ENCODE results near the gene LRMDA. TPM values are rescaled to one million over a fixed set of nuclear protein-coding genes. Genes with fewer than 3 reads are reported as not detected.
A peak's percentile ranks its signal among the peaks of the same experiment; 100 is the strongest.

Gene LRMDA
- total and polyA plus RNA-seq, 2 donors from 2014 or later = 23.2 to 48.6 TPM

DNA sequence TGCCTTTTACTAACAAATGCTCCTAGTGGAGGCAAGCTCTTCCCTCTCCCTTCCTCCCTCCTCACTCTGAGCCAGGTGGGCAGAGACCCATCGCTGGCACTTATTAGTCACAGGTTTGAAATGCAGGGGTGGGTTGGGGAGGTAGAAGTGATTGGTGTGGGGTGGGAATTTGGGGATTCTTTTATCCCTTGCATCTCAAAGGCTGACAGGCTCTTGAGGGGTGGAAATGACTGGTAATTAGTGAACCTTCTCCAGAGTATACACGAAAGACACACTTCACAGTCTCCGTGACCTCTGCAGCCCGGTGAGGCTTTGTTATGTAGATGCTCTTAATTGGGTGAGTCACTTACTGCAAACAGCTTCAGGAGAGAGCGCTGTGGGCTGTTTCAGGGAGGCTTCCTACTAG, 13.9 kb upstream of the LRMDA start:
- DNase-seq (peak in 1 of 5 donors; percentile 15), FAIRE-seq (no peak)
- Histone ChIP-seq H3K27me3 (ENCODE audit: control insufficient read depth, insufficient read depth, low read length) (no peaks in the 10 kb centered on the region), H3K9ac (ENCODE audit: low read length in 3 of 3) (no peak overlapping the region), H3K36me3 (ENCODE audit: control insufficient read depth in 2 of 3, insufficient read depth in 3 of 3, low read length in 3 of 3) (no peaks in the 10 kb centered on the region), H3K4me3 (ENCODE audit: low read length in 3 of 3) (no peak overlapping the region), H3K9me3 (ENCODE audit: control insufficient read depth in 2 of 3, insufficient read depth in 1 of 3, low read length in 3 of 3) (no peaks in the 10 kb centered on the region), H3K4me1 (ENCODE audit: control insufficient read depth in 2 of 3, insufficient read depth in 2 of 3, low read depth in 1 of 3, low read length in 3 of 3) (no peaks in the 10 kb centered on the region), H3K27ac (ENCODE audit: low read depth in 2 of 2, low read length in 2 of 2) (no peak overlapping the region)
- intact Hi-C loops (cut with DNase I) = no loop called here
- TF ChIP-seq, protein P1, sequence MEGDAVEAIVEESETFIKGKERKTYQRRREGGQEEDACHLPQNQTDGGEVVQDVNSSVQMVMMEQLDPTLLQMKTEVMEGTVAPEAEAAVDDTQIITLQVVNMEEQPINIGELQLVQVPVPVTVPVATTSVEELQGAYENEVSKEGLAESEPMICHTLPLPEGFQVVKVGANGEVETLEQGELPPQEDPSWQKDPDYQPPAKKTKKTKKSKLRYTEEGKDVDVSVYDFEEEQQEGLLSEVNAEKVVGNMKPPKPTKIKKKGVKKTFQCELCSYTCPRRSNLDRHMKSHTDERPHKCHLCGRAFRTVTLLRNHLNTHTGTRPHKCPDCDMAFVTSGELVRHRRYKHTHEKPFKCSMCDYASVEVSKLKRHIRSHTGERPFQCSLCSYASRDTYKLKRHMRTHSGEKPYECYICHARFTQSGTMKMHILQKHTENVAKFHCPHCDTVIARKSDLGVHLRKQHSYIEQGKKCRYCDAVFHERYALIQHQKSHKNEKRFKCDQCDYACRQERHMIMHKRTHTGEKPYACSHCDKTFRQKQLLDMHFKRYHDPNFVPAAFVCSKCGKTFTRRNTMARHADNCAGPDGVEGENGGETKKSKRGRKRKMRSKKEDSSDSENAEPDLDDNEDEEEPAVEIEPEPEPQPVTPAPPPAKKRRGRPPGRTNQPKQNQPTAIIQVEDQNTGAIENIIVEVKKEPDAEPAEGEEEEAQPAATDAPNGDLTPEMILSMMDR (IDR thresholded peaks at IDR 0.05; ENCODE audit: borderline replicate concordance, extremely low read depth, insufficient read depth) = no peak

DNA sequence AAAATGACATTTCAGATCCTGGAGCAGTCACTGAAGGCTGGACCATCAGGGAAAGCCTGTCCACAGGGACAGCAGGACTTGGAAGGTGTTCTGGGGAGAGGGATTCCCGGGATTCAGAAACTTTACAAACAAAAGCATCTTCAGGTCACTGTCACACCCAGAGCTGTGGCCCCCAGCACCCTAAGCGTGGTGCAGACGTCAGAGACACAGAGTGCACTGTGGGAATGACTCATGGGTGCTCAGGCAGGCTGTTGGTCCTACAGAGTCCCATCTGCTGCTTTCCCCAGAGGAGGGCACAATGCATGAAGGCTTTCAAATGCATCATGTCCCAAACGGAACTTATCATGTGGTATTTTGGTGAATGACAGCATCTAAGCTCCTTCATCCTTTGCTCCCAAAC, 13.1 kb upstream of the LRMDA start:
- intact Hi-C loops (cut with DNase I) = no loop called here
- H3K9ac ChIP-seq (ENCODE audit: low read length in 3 of 3) = no peak overlapping the region
- no peak for FAIRE-seq
- peak in 1 of 5 donors; percentile 2 for DNase-seq
- H3K27me3 ChIP-seq (ENCODE audit: control insufficient read depth, insufficient read depth, low read length) = no peaks in the 10 kb centered on the region
- H3K9me3 ChIP-seq (ENCODE audit: control insufficient read depth in 2 of 3, insufficient read depth in 1 of 3, low read length in 3 of 3) = no peaks in the 10 kb centered on the region
- no peaks in the 10 kb centered on the region for H3K4me1 ChIP-seq (ENCODE audit: control insufficient read depth in 2 of 3, insufficient read depth in 2 of 3, low read depth in 1 of 3, low read length in 3 of 3)
- TF ChIP-seq, protein P1 (IDR thresholded peaks at IDR 0.05; ENCODE audit: borderline replicate concordance, extremely low read depth, insufficient read depth) = no peak
- no peak overlapping the region for H3K4me3 ChIP-seq (ENCODE audit: low read length in 3 of 3)
- H3K36me3 ChIP-seq (ENCODE audit: control insufficient read depth in 2 of 3, insufficient read depth in 3 of 3, low read length in 3 of 3) = no peaks in the 10 kb centered on the region
- H3K27ac ChIP-seq (ENCODE audit: low read depth in 2 of 2, low read length in 2 of 2) = no peak overlapping the region

DNA sequence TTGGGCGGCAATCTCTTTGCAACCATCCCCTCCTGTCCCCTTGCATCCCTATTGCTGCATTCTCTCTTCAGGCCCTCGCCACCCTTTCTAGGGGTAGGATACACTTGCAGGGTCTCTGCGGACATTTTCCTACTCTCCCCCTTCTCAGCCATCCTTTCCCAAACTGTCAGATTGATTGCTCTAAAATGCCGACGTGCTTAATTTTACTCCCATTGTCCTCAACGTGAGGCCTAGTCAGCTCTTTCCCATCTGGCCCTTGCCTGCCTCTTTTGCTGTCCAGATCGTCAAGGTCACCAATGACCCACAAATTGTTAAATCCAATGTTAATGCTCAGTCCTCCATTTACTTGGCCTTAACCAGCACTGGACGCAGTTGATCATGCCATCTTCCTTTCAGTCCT, 12.7 kb upstream of the LRMDA start:
- H3K27me3 ChIP-seq (ENCODE audit: control insufficient read depth, insufficient read depth, low read length) = no peaks in the 10 kb centered on the region
- intact Hi-C loops (cut with DNase I) = no loop called here
- H3K36me3 ChIP-seq (ENCODE audit: control insufficient read depth in 2 of 3, insufficient read depth in 3 of 3, low read length in 3 of 3) = no peaks in the 10 kb centered on the region
- peak in 1 of 5 donors; percentile 7 for DNase-seq
- no peaks in the 10 kb centered on the region for H3K9me3 ChIP-seq (ENCODE audit: control insufficient read depth in 2 of 3, insufficient read depth in 1 of 3, low read length in 3 of 3)
- no peak overlapping the region for H3K27ac ChIP-seq (ENCODE audit: low read depth in 2 of 2, low read length in 2 of 2)
- FAIRE-seq = no peak
- TF ChIP-seq, protein P1 (IDR thresholded peaks at IDR 0.05; ENCODE audit: borderline replicate concordance, extremely low read depth, insufficient read depth) = no peak
- H3K9ac ChIP-seq (ENCODE audit: low read length in 3 of 3) = no peak overlapping the region
- H3K4me3 ChIP-seq (ENCODE audit: low read length in 3 of 3) = no peak overlapping the region
- no peaks in the 10 kb centered on the region for H3K4me1 ChIP-seq (ENCODE audit: control insufficient read depth in 2 of 3, insufficient read depth in 2 of 3, low read depth in 1 of 3, low read length in 3 of 3)

DNA sequence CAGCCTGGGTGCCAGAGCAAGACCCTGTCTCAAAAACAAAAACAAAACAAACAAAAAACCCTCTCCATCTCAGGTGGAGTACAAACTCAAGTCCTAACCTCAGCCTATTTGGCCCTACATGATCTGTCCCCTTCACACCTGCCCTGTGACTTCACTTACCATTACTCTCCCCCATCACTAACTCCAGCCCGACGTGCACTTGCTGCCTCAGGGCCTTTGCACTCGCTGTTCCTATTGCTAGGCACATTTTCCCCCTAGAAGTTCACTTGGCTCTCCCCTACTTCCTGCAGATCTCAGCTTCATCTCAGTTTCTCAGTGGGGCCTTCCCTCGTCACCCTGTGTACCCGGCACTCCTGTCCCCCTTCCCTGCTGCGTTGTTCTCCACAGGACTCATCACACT, 8.5 kb upstream of the LRMDA start:
- Histone ChIP-seq H3K4me1 (ENCODE audit: control insufficient read depth in 2 of 3, insufficient read depth in 2 of 3, low read depth in 1 of 3, low read length in 3 of 3) (no peaks in the 10 kb centered on the region), H3K4me3 (ENCODE audit: low read length in 3 of 3) (no peak overlapping the region), H3K36me3 (ENCODE audit: control insufficient read depth in 2 of 3, insufficient read depth in 3 of 3, low read length in 3 of 3) (no peaks in the 10 kb centered on the region), H3K27ac (ENCODE audit: low read depth in 2 of 2, low read length in 2 of 2) (no peak overlapping the region), H3K9ac (ENCODE audit: low read length in 3 of 3) (no peak overlapping the region), H3K9me3 (ENCODE audit: control insufficient read depth in 2 of 3, insufficient read depth in 1 of 3, low read length in 3 of 3) (no peaks in the 10 kb centered on the region), H3K27me3 (ENCODE audit: control insufficient read depth, insufficient read depth, low read length) (no peaks in the 10 kb centered on the region)
- FAIRE-seq = no peak
- TF ChIP-seq, protein P1 (IDR thresholded peaks at IDR 0.05; ENCODE audit: borderline replicate concordance, extremely low read depth, insufficient read depth) = no peak
- peak in 1 of 5 donors; percentile 13 for DNase-seq
- intact Hi-C loops (cut with DNase I) = no loop called here
